Activated CD4-positive, alpha-beta memory T cell treated with anti-CD3 and anti-CD28 coated beads, Interleukin-2, amount 10 ng/mL, durations not matched to agents 7 days and 5 days (primary cell): Measurements from ENCODE around the gene USP24. TPM values are rescaled to one million over a fixed set of nuclear protein-coding genes. Genes with fewer than 3 reads are reported as not detected.

Experiments used
- CTCF ChIA-PET: fragments of 350-600 bp; sonication (Branson Sonifier 250); formaldehyde crosslinking; loops from one replicate; lab custom pipeline; 2021; ENCODE audit warnings: antibody characterized with exemption, inconsistent platforms; lab: Charles Lee
- POLR2A ChIA-PET: fragments of 350-600 bp; sonication (Branson Sonifier 250); formaldehyde crosslinking; loops from one replicate; lab custom pipeline; 2021; ENCODE audit warnings: antibody characterized with exemption; lab: Charles Lee
- DNase-seq: peaks from one replicate; pipeline ENCODE4 v3.0.0-alpha.2; 2020
- H3K27ac Mint-ChIP-seq: one replicate; pipeline ENCODE4 v1.8.0; 2021; ENCODE audit warnings: mild to moderate bottlenecking, mixed read lengths
- H3K27me3 Mint-ChIP-seq: one replicate; pipeline ENCODE4 v1.8.0; 2021; ENCODE audit warnings: mixed read lengths
- H3K36me3 Mint-ChIP-seq: one replicate; pipeline ENCODE4 v1.8.0; 2021; ENCODE audit warnings: low read depth, mixed read lengths
- H3K4me1 Mint-ChIP-seq: one replicate; pipeline ENCODE4 v1.8.0; 2021; ENCODE audit warnings: mixed read lengths
- H3K4me3 Mint-ChIP-seq: one replicate; pipeline ENCODE4 v1.8.0; 2021; ENCODE audit warnings: mild to moderate bottlenecking, mixed read lengths
- H3K9me3 Mint-ChIP-seq: one replicate; pipeline ENCODE4 v1.8.0; 2021; ENCODE audit warnings: mixed read lengths
- total RNA-seq, 2 experiments: library from RNA; stranded (reverse); gene quantifications; one replicate each; pipeline ENCODE4 v1.2.3, GENCODE V29; 2021

USP24 gene
- total RNA-seq, 2 experiments from 2014 or later = 34.9 to 35.6 TPM

- ChIA-PET POLR2A (no interaction called here), CTCF (no interaction called here)
- no peak overlapping the region for H3K4me3 Mint-ChIP-seq
- H3K36me3 Mint-ChIP-seq = no peaks in the 10 kb centered on the region
- no peaks in the 10 kb centered on the region for H3K9me3 Mint-ChIP-seq
- no peak overlapping the region for H3K27ac Mint-ChIP-seq
- no peak for DNase-seq
- H3K4me1 Mint-ChIP-seq = peaks cover 2% of the 10 kb centered on the region
- H3K27me3 Mint-ChIP-seq = no peaks in the 10 kb centered on the region
Measured at GRCh38 chr1:55057270-55057955, 157.8 kb downstream of the USP24 start.

DNA sequence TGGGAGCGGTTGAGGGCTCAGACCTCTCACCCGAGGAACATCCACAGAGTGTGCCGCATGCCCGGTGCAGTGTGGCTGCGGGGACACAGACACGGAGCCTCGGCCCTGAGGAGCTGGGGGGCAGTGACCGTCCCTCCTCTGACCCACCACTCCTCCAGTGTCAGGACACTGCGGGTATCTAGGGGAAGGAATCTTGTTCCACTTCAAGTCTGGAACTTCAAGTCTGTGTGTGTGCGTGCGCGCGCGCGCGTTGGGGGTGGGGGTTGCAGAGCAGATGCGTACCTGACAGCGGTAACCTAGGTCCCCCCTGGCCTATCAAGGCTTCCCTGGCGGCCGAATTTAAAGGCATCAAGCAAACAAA lies 158.6 kb downstream of the USP24 start:
- Mint-ChIP-seq H3K9me3 (no peaks in the 10 kb centered on the region), H3K27me3 (no peaks in the 10 kb centered on the region), H3K4me1 (peaks cover 2% of the 10 kb centered on the region), H3K27ac (no peak overlapping the region), H3K36me3 (no peaks in the 10 kb centered on the region), H3K4me3 (no peak overlapping the region)
- CTCF ChIA-PET = no interaction called here
- DNase-seq = no peak
- POLR2A ChIA-PET = no interaction called here

- ChIA-PET POLR2A (no interaction called here), CTCF (no interaction called here)
- H3K4me3 Mint-ChIP-seq = no peak overlapping the region
- H3K27ac Mint-ChIP-seq = no peak overlapping the region
- H3K27me3 Mint-ChIP-seq = no peaks in the 10 kb centered on the region
- no peaks in the 10 kb centered on the region for H3K9me3 Mint-ChIP-seq
- DNase-seq = no peak
- no peaks in the 10 kb centered on the region for H3K36me3 Mint-ChIP-seq
- H3K4me1 Mint-ChIP-seq = peaks cover 2% of the 10 kb centered on the region
Measured at GRCh38 chr1:55055951-55056631, 159.1 kb downstream of the USP24 start.

DNA sequence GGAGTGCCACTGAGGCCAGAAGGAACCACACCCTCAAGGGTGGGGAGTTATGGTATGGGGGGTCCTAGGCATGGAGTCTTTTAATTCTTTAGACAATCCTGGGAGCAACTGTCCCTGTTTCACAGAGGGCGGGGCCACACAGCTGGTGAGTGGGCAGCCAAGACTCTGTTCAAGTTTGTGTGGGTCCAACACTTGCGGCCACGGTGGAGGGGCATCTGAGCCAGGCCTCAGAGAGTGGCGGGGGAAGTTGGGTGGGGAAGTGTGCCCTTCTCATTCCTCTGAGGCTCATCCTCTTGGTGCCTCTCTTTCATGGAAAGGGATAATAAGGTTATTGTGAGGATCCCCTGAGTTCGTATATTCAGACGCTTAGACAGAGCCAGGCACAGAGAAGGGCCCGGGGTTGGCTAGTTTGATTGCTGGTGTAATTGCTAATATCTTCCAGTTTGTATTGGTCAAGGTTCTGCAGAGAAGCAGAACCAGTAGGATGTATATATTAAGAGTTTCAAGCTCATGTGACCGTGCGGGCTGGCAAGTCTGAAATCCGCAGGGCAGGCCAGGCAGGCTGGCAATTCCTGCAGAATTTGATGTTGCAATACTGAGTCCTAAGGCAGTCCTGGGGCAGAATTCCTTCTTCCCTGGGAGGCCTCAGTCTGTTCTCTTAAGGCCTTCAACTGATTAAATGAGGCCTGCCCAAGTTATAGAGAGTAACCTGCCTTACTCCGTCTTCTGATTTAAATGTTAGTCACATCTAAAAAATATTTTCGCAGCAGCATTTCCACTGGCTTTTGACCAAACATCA lies 159.9 kb downstream of the USP24 start:
- H3K27me3 Mint-ChIP-seq = no peaks in the 10 kb centered on the region
- CTCF ChIA-PET = no interaction called here

DNA sequence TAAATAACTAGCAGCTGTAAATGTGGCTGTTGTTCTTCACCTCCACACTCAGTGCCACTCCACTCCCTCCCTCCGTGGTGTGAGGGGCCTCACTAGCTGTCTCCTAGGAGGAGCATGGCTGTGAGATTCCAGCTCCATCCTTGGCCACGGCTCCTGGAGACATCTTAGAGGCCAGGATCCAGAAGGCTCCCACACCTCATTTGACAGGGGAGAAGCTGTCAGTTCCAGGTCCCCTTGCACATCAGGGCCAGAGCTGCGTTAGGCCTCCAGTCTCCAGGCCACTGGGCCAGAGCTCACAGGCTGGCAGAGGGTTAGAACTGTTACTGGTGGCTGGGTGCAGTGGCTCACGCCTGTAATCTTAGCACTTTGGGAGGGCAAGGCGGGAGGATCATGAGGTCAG lies 160.8 kb downstream of the USP24 start:
- Mint-ChIP-seq H3K4me1 (no peaks in the 10 kb centered on the region), H3K27me3 (no peaks in the 10 kb centered on the region), H3K9me3 (no peaks in the 10 kb centered on the region), H3K27ac (no peak overlapping the region), H3K36me3 (no peaks in the 10 kb centered on the region), H3K4me3 (no peak overlapping the region)
- DNase-seq = no peak
- CTCF ChIA-PET = no interaction called here
- POLR2A ChIA-PET = no interaction called here

More for the DNA sequence above, 159.9 kb downstream of the USP24 start:
- Mint-ChIP-seq H3K4me1 (peaks cover 2% of the 10 kb centered on the region), H3K9me3 (no peaks in the 10 kb centered on the region), H3K36me3 (no peaks in the 10 kb centered on the region), H3K4me3 (no peak overlapping the region), H3K27ac (no peak overlapping the region)
- DNase-seq = no peak
- POLR2A ChIA-PET = no interaction called here

GRCh38 chr1:55053265-55053954 lies 161.8 kb downstream of the USP24 start:
- H3K4me1 Mint-ChIP-seq = no peaks in the 10 kb centered on the region
- no peak overlapping the region for H3K27ac Mint-ChIP-seq
- no peak overlapping the region for H3K4me3 Mint-ChIP-seq

GRCh38 chr1:55052221-55053142 lies 162.7 kb downstream of the USP24 start:
- ChIA-PET CTCF (interaction anchor here (1.2 kb wide), 1 partner anchor 31 kb away, joined by 3 read pairs; no protein-coding TSS in a partner anchor), POLR2A (no interaction called here)
- Mint-ChIP-seq H3K4me3 (no peak overlapping the region), H3K9me3 (no peaks in the 10 kb centered on the region), H3K27me3 (no peaks in the 10 kb centered on the region), H3K27ac (no peak overlapping the region), H3K36me3 (no peaks in the 10 kb centered on the region), H3K4me1 (no peaks in the 10 kb centered on the region)
- DNase-seq = no peak

More at GRCh38 chr1:55053265-55053954, 161.8 kb downstream of the USP24 start:
- CTCF ChIA-PET = interaction anchor here (1.2 kb wide), 1 partner anchor 32 kb away, joined by 3 read pairs; no protein-coding TSS in a partner anchor
- POLR2A ChIA-PET = no interaction called here
- no peaks in the 10 kb centered on the region for H3K27me3 Mint-ChIP-seq
- H3K9me3 Mint-ChIP-seq = no peaks in the 10 kb centered on the region
- no peak for DNase-seq
- no peaks in the 10 kb centered on the region for H3K36me3 Mint-ChIP-seq

GRCh38 chr1:55051621-55052020 lies 163.5 kb downstream of the USP24 start:
- Mint-ChIP-seq H3K4me1 (no peaks in the 10 kb centered on the region), H3K27me3 (no peaks in the 10 kb centered on the region), H3K27ac (no peak overlapping the region), H3K9me3 (no peaks in the 10 kb centered on the region), H3K36me3 (no peaks in the 10 kb centered on the region), H3K4me3 (no peak overlapping the region)
- POLR2A ChIA-PET = no interaction called here
- no peak for DNase-seq
- CTCF ChIA-PET = interaction anchor here (0.6 kb wide), 1 partner anchor 101 kb away, joined by 4 read pairs; no protein-coding TSS in a partner anchor

DNA sequence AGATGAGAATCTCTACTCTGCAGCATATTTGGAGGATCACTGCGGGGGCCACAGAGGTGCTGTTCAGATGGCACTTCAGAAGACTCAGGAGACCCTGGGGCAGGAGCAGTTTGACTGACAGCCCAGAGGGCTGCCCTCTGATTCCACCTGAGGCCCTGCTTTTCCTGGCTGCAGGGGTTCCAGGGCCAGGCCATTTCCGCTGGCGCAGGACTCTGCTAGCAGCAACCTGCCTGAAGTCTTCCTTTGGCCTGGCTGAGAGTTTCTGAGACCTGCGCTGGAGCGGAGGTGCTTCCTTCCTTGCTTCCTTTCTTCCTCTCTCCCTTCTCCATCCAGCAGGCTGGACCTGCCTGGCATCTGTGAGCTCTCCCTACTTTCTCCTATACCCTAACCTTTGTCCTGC lies 164.0 kb downstream of the USP24 start:
- POLR2A ChIA-PET = no interaction called here
- no peaks in the 10 kb centered on the region for H3K36me3 Mint-ChIP-seq
- no peaks in the 10 kb centered on the region for H3K4me1 Mint-ChIP-seq
- H3K27me3 Mint-ChIP-seq = no peaks in the 10 kb centered on the region
- no peaks in the 10 kb centered on the region for H3K9me3 Mint-ChIP-seq
- H3K27ac Mint-ChIP-seq = no peak overlapping the region
- CTCF ChIA-PET = interaction anchor here (0.6 kb wide), 1 partner anchor 101 kb away, joined by 4 read pairs; no protein-coding TSS in a partner anchor
- DNase-seq = no peak
- H3K4me3 Mint-ChIP-seq = no peak overlapping the region

DNA sequence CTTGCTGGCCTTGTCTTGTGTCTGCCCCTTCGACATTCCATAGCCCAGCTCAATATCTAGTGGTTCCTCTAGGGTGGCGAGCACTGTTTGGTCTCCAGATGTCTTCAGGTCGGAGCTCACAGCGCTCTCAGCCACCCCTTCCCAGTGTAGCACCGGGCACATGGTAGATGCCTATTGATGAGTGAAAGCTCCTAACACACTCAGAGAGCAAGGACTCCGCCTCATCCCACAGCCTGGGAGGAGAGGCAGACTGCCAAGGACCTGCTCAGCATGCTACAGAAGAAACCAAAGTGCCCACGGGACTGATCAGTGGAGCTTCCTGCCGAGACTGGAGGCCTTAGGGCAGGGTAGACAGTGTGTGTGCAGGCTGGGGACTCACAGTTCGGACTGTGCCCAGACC lies 164.9 kb downstream of the USP24 start:
- no peak overlapping the region for H3K4me3 Mint-ChIP-seq
- H3K27ac Mint-ChIP-seq = no peak overlapping the region
- POLR2A ChIA-PET = no interaction called here

GRCh38 chr1:55049914-55050278 lies 165.3 kb downstream of the USP24 start:
- Mint-ChIP-seq H3K27me3 (no peaks in the 10 kb centered on the region), H3K4me1 (no peaks in the 10 kb centered on the region), H3K36me3 (no peaks in the 10 kb centered on the region), H3K4me3 (no peak overlapping the region), H3K9me3 (no peaks in the 10 kb centered on the region), H3K27ac (no peak overlapping the region)
- DNase-seq = no peak
- CTCF ChIA-PET = interaction anchor here (2.1 kb wide), 1 partner anchor 105 kb away, joined by 6 read pairs; no protein-coding TSS in a partner anchor
- POLR2A ChIA-PET = no interaction called here

More for the DNA sequence above, 164.9 kb downstream of the USP24 start:
- Mint-ChIP-seq H3K4me1 (no peaks in the 10 kb centered on the region), H3K27me3 (no peaks in the 10 kb centered on the region), H3K9me3 (no peaks in the 10 kb centered on the region), H3K36me3 (no peaks in the 10 kb centered on the region)
- DNase-seq = no peak
- CTCF ChIA-PET = interaction anchor here (2.1 kb wide), 1 partner anchor 105 kb away, joined by 6 read pairs; no protein-coding TSS in a partner anchor
